Astrocyte (in vitro differentiated cells and primary cell): ENCODE results near the gene FAM135A.

Source experiments
- CTCF ChIP-seq: IDR thresholded peaks from 2 replicates; pipeline ENCODE4 v1.5.1; 2011; ENCODE audit warnings: low read depth, mild to moderate bottlenecking, inconsistent platforms, low read length, moderate library complexity; ENCODE audit not compliant: insufficient read depth
- EZH2 ChIP-seq: IDR thresholded peaks from 2 replicates; pipeline ENCODE4 v1.6.1; 2012; ENCODE audit warnings: mild to moderate bottlenecking, low read length, inconsistent platforms; ENCODE audit not compliant: insufficient read depth

GRCh38 chr6:70494833-70495232 is 81.5 kb downstream of the FAM135A start:
- TF ChIP-seq EZH2: no peak
- no peak for TF ChIP-seq CTCF
